HG02840 (cell line): ENCODE results near the gene BMX.

Experiments used
- ATAC-seq: cut with Tn5 transposase; IDR thresholded peaks from one replicate; pipeline ENCODE4 v1.9.1; 2021; ENCODE audit warnings: mild to moderate bottlenecking, moderate library complexity, moderate number of reproducible peaks; ENCODE audit not compliant: unreplicated experiment, low FRiP score

The BMX gene

GRCh38 chrX:15505101-15505500, 4.5 kb downstream of the BMX start:
- no peak for ATAC-seq

GRCh38 chrX:15507005-15507404, 6.4 kb downstream of the BMX start:
- ATAC-seq, result no peak

- no peak for ATAC-seq
Measured at GRCh38 chrX:15509845-15510244, 9.2 kb downstream of the BMX start.

- ATAC-seq, result no peak
Measured at GRCh38 chrX:15511563-15511962, 11.0 kb downstream of the BMX start.

- no peak for ATAC-seq
Measured at GRCh38 chrX:15512401-15512965, 11.9 kb downstream of the BMX start.

GRCh38 chrX:15514279-15514678, 13.7 kb downstream of the BMX start:
- no peak for ATAC-seq

GRCh38 chrX:15515931-15516330, 15.3 kb downstream of the BMX start:
- ATAC-seq, result no peak

- no peak for ATAC-seq
Measured at GRCh38 chrX:15522464-15522863, 21.9 kb downstream of the BMX start.

- no peak for ATAC-seq
Measured at GRCh38 chrX:15523088-15523487, 22.5 kb downstream of the BMX start.

- ATAC-seq, result no peak
Measured at GRCh38 chrX:15524417-15524816, 23.8 kb downstream of the BMX start.

- ATAC-seq, result no peak
Measured at GRCh38 chrX:15525664-15526416, 25.2 kb downstream of the BMX start.

GRCh38 chrX:15529165-15529564, 28.6 kb downstream of the BMX start:
- ATAC-seq, result no peak

- ATAC-seq, result no peak
Measured at GRCh38 chrX:15530318-15530717, 29.7 kb downstream of the BMX start.

GRCh38 chrX:15546745-15547144, 46.1 kb downstream of the BMX start:
- ATAC-seq, result no peak

- ATAC-seq, result no peak
Measured at GRCh38 chrX:15547356-15547755, 46.7 kb downstream of the BMX start.

- no peak for ATAC-seq
Measured at GRCh38 chrX:15549189-15550012, 48.8 kb downstream of the BMX start.

- ATAC-seq, result no peak
Measured at GRCh38 chrX:15559227-15559626, 58.6 kb downstream of the BMX start.

GRCh38 chrX:15560924-15561323, 60.3 kb downstream of the BMX start:
- no peak for ATAC-seq

- no peak for ATAC-seq
Measured at GRCh38 chrX:15563056-15563455, 62.4 kb downstream of the BMX start.

- ATAC-seq, result peak; percentile 62
Measured at GRCh38 chrX:15564981-15565579, 64.5 kb downstream of the BMX start.

GRCh38 chrX:15566244-15566643, 65.6 kb downstream of the BMX start:
- ATAC-seq, result no peak
